NCI-H1930 (cell line): ENCODE measurements around the gene MEDAG.

Experiments
- DNase-seq, 2 experiments: peaks; one replicate each; lab custom pipeline; 2025; lab: John Stamatoyannopoulos, UW

The MEDAG gene

DNA sequence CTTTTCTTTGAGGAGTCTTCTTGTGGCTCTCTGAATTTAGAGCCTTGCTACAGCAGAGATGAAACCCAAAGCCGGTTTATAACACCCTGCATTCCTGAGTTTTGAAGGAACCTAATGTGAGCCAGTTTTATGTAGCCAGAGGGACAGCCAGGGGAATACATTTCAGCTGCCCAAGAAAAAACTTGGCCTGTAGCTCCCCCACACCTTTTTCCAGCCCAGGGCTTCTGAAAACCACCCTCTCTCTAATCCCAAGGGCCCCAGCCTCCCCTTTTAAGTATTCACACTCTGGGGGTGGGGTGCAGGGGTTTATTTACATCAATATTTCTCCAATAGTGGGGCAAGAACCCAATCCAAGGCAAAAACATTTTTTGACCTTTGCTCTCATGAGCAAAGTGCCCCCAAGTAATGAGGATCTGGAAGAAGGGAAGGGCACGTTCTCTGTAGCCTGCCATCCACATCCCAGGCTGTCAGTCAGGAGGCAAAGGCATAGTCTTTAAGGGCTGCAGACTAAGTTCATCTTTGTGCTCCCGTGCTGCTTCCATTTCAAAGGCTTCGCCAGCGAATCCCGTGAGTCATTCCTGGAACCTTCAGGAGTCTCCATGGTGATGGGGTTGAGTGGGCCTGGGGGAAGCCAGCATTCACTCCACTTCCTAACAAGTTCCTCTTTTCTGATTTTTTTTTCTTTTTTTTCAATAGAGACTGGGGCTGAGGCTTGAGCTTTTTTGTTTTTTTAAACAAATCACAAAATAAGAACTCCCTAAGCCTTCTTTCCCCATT is 33.2 kb upstream of the MEDAG start:
- DNase-seq: no peak

GRCh38 chr13:30873499-30873898 is 32.6 kb upstream of the MEDAG start:
- no peak for DNase-seq

GRCh38 chr13:30874111-30874510 is 32.0 kb upstream of the MEDAG start:
- DNase-seq: no peak

- DNase-seq: no peak
Observed at GRCh38 chr13:30874561-30874960, 31.5 kb upstream of the MEDAG start.

DNA sequence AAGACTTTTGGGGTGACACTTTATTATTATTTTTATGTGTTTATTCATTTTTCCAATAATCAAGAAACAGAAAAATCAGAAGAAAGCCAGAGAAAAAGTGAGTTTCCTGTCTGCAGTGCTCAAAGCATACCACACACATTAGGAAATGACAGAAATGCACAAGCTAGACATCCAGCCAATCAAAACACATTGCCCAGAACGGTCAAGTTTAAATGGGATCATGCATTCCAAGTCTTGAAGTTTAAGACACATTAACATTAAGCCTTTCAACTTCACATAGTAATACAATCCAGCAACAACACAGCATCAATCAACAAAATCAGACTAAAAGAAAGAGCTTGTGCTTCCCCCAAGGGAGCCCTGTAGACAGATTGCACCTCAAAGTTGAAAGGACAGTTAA is 28.7 kb upstream of the MEDAG start:
- no peak for DNase-seq

- DNase-seq: no peak
Observed at GRCh38 chr13:30880151-30880855, 25.8 kb upstream of the MEDAG start.

- no peak for DNase-seq
Observed at GRCh38 chr13:30880856-30881155, 25.3 kb upstream of the MEDAG start.

DNA sequence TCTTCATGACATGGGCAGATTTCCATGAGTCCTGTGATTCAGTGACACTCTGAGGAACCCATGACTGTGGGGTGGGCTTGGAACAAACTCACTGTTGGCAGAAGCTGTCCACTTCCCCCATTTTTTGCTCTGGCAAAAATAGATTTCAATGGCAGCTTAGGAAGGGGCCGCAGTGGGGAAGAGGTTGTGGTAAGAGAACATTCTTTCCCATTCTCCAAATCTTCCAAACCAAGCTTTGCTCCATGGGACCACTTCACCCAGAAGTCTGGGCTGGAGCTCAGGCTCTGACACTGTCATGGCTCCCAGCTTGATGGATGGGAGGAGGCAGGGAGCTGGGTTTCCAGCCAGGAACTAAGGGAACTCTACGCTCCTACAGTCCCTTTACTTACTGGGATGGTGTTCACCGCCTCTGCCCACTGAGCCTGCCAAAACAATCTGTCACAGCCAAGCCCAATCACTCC is 24.9 kb upstream of the MEDAG start:
- DNase-seq: no peak

- no peak for DNase-seq
Observed at GRCh38 chr13:30882026-30882850, 23.8 kb upstream of the MEDAG start.

GRCh38 chr13:30882996-30883766 is 22.9 kb upstream of the MEDAG start:
- DNase-seq: no peak

- no peak for DNase-seq
Observed at GRCh38 chr13:30884543-30884942, 21.5 kb upstream of the MEDAG start.

DNA sequence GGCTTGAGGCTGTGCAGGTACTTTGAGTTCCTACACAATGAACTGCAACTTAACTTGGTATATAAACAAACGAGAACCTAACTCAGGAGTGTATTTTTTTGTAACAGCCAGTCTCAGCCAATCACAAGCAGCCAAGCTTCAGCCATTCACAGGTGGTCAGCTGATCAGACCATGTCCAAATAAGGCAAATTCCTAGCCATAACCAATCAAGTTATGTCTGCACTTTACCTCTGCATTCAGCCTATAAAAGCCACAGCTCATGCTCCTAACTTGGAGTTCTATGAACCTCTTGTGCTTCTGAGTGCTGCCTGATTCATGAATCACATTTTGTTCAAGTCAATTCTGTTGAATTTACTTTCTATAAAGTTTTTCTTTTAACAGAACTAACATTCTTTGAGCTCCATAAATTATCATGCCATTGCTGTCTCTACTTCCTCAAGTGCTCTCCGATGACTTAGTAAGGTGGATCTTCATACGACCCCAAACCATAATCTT is 16.8 kb upstream of the MEDAG start:
- no peak for DNase-seq

DNA sequence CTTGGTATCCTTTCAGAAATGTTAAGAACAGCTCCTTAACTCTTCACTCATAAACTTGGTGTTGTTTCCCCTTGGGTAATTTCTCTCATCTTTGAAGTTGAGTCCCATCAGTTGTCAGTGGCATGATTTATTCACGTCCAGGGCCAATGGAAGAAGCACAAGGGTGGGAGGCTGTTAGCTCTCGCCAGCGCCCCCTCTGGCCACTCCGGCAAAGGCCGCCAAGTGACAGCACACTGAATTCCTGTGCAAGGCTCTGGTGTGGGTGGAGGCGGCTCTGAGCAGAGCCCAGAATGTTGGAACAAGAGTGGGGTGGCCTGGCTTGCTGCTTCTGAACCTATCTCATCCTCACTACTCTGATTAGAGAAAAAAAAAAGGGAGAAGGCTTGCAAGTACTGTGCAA is 13.1 kb upstream of the MEDAG start:
- peak in 1 of 2 experiments; percentile 6 for DNase-seq

DNA sequence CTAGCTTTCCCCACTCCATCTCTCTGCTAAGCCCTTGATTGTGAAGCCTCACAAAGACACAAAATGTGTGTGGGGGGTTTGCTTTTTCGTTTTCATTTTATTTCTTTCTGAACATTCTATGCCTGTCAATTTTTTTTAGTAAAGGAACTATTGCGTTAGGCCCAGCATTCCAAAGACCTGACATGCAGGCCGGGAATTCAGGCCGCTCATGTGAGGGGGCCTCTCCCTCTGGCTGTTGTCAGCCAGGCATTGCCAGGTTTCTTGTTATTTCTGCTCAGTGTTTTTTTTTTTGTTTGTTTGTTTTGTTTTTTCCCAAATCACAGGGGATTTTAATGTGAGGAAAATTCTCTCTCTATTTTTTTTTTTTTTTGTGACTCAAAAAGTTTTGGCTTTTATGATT is 10.3 kb upstream of the MEDAG start:
- no peak for DNase-seq

DNA sequence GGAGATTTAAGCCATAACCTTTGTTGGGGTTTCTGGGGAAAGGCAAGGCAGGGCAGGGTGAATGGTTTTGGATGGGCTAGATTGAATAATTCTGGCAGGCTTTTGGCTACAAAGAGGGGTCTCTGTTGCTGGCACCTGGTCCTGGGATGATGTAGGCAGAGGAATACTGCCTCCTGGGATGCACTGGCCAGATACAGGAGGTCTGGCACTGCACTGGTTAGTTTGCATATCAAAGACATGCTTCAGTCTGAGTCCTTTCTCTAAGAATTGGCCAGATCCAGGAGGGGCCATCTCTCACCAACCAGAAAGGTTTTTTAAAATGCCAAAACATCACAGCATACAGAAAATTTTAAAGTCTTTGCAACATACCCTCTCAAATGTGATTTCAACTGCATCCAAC is 8.0 kb upstream of the MEDAG start:
- DNase-seq: no peak

- no peak for DNase-seq
Observed at GRCh38 chr13:30898678-30899241, 7.3 kb upstream of the MEDAG start.

GRCh38 chr13:30900436-30900835 is 5.6 kb upstream of the MEDAG start:
- DNase-seq: no peak

GRCh38 chr13:30900952-30901749 is 4.9 kb upstream of the MEDAG start:
- DNase-seq: no peak

DNA sequence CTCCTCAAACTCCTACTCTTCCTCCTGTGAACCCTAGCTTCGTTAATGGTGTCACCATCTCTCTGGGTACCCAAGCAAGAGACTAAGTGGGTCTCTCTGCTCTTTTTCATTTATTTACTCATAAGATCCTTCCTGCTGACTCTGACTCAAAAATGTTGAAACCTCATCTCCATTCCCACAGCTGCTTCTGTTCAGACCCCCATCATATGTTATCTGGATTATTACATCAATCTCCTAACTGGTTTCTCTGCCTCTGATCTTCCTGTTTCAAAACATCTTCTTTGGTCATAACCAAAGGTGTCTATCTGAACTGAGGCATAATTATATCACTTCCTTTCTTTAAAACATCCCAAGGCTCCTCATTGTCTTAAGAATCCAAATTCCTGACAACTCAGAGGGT is 2.0 kb upstream of the MEDAG start:
- no peak for DNase-seq

DNA sequence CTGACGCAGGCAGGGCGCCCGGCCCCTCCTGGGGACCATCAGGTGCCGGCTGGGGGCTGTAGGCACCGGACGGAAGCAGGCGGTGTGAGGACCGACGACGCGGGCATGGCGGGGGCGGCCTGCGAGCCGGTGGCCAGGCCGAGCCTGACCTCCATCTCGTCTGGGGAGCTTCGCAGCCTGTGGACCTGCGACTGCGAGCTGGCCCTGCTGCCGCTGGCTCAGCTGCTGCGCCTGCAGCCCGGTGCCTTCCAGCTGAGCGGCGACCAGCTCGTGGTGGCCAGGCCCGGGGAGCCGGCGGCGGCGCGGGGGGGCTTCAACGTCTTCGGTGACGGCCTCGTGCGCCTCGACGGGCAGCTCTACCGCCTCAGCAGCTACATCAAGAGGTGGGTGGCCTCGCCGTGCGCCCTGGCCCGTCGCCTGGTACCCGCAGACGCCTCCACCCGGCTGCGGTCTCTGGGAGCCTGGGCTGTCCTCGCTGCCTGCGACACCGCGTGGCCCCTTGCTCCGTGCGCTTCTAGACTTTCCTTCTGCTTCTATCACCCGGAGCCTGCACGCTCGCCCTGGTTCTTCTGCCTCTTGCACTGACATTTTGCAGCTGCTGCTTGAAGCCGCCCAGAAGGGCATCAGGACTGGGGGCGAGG is 460 bp downstream of the MEDAG start:
- no peak for DNase-seq
